Large intestine (tissue), 3 donors: ENCODE data around the gene SLC8A1. TPM values are rescaled to one million over a fixed set of nuclear protein-coding genes. Genes with fewer than 3 reads are reported as not detected.
"Not testable (repeated sequence)": the region's sequence is repeated elsewhere in the genome, so short reads cannot be mapped to it uniquely, and the experiment has no call there.

Experiments
- DNase-seq, 2 donors: peaks; one replicate each; pipeline versions ENCODE4 v3.0.0 to v3.0.0-alpha.2; 2013
- H3K27ac ChIP-seq: one replicate; pipeline ENCODE4 v1.5.1; 2013; ENCODE audit warnings: low read length
- H3K27me3 ChIP-seq: 2 replicates; pipeline ENCODE4 v1.6.1; 2013; ENCODE audit warnings: low read length; ENCODE audit not compliant: control insufficient read depth, insufficient read depth
- H3K36me3 ChIP-seq: 2 replicates; pipeline ENCODE4 v1.6.1; 2013; ENCODE audit warnings: low read length; ENCODE audit not compliant: control insufficient read depth, insufficient read depth
- H3K4me1 ChIP-seq: one replicate; pipeline ENCODE4 v1.6.1; 2013; ENCODE audit warnings: low read length; ENCODE audit not compliant: control insufficient read depth, insufficient read depth
- H3K4me3 ChIP-seq: one replicate; pipeline ENCODE4 v1.5.1; 2013; ENCODE audit warnings: low read length
- H3K9me3 ChIP-seq: one replicate; pipeline ENCODE4 v1.6.1; 2013; ENCODE audit warnings: mild to moderate bottlenecking, low read depth, low read length, moderate library complexity; ENCODE audit not compliant: control insufficient read depth
- WGBS: methylation state at CpG from one replicate; pipeline ENCODE4 v1.1.5; 2013; ENCODE audit warnings: low lambda C conversion rate; ENCODE audit not compliant: insufficient coverage; 5-methylcytosine and 5-hydroxymethylcytosine counted together
- polyA plus RNA-seq: library from polyadenylated mRNA; unstranded; fragments of 120-200 nt; gene quantifications from one replicate; pipeline ENCODE4 v1.2.1, GENCODE V29; 2013

The SLC8A1 gene
- polyA plus RNA-seq, 1 donor: 13.2 TPM

GRCh38 chr2:40096360-40096759 is 355.5 kb downstream of the SLC8A1 start:
- H3K9me3 ChIP-seq: no peaks in the 10 kb centered on the region
- H3K27ac ChIP-seq: no peak overlapping the region
- no peaks in the 10 kb centered on the region for H3K27me3 ChIP-seq
- H3K4me3 ChIP-seq: no peak overlapping the region
- peak in 1 of 2 donors; percentile 21 for DNase-seq
- H3K36me3 ChIP-seq: no peaks in the 10 kb centered on the region
- H3K4me1 ChIP-seq: peaks cover 10% of the 10 kb centered on the region

DNA sequence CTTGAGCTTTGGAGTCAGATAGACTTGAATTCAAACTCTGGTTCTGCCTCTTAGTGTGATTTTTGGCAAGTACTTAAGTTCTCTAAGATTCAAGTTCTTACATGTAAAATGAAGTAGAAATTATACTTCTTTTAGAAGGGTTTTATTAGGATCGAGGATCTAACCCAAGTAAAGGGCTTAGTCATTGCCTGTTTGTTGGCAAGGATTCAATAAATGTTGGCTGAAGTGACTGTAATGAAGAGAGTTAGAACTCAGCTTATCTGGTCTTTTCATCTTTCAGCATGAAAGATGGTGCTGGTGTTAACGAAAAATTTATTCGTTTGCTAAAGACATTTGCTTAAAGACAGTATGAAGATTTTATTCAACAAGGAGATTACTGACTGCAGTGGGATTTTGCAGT is 356.9 kb downstream of the SLC8A1 start:
- Histone ChIP-seq H3K9me3 (no peaks in the 10 kb centered on the region), H3K4me1 (peaks cover 8% of the 10 kb centered on the region), H3K27ac (no peak overlapping the region), H3K4me3 (no peak overlapping the region), H3K36me3 (no peaks in the 10 kb centered on the region), H3K27me3 (no peaks in the 10 kb centered on the region)
- no CpG with 5 or more reads among the region's 3 CpGs for WGBS
- no peak for DNase-seq

- Histone ChIP-seq H3K27me3 (no peaks in the 10 kb centered on the region), H3K4me1 (peaks cover 8% of the 10 kb centered on the region), H3K27ac (no peak overlapping the region), H3K4me3 (no peak overlapping the region), H3K9me3 (no peaks in the 10 kb centered on the region), H3K36me3 (no peaks in the 10 kb centered on the region)
- WGBS: no CpG with 5 or more reads among the region's 1 CpG
- no peak for DNase-seq
Observed at GRCh38 chr2:40094451-40094850, 357.4 kb downstream of the SLC8A1 start.

- H3K4me3 ChIP-seq: no peak overlapping the region
- peaks cover 8% of the 10 kb centered on the region for H3K4me1 ChIP-seq
- no peaks in the 10 kb centered on the region for H3K27me3 ChIP-seq
- H3K9me3 ChIP-seq: no peaks in the 10 kb centered on the region
- WGBS: 36% methylated on average over 4 of the region's 6 CpGs
- H3K36me3 ChIP-seq: no peaks in the 10 kb centered on the region
- DNase-seq: peak in 1 of 2 donors; percentile 58
- no peak overlapping the region for H3K27ac ChIP-seq
Observed at GRCh38 chr2:40093021-40093675, 358.7 kb downstream of the SLC8A1 start.

DNA sequence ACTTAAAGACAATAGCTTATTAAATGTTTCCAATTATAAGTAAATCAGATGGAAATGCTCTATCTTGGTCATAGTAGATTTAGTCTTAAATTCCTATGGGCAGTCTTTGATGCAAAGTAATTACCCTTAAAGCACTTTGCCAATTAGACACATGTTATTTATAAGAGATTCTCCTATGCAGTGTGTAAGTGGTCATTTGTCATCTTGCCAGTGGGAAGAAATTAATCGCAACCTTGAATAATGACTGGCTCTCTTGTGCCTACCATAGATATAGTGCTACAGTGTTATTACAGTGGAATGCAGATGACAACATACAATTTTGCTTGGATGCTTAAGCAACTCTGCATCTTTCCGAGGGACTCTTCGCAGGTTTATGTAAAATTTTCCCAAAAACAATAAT is 361.8 kb downstream of the SLC8A1 start:
- peaks cover 8% of the 10 kb centered on the region for H3K4me1 ChIP-seq
- H3K9me3 ChIP-seq: no peaks in the 10 kb centered on the region
- no peak for DNase-seq
- H3K27ac ChIP-seq: no peak overlapping the region
- no peak overlapping the region for H3K4me3 ChIP-seq
- no peaks in the 10 kb centered on the region for H3K27me3 ChIP-seq
- no peaks in the 10 kb centered on the region for H3K36me3 ChIP-seq
- no CpG with 5 or more reads among the region's 3 CpGs for WGBS

- WGBS: no CpG with 5 or more reads among the region's 7 CpGs
- peaks cover under 1% of the 10 kb centered on the region for H3K4me1 ChIP-seq
- H3K27ac ChIP-seq: no peak overlapping the region
Observed at GRCh38 chr2:40087927-40088326, 364.0 kb downstream of the SLC8A1 start.

DNA sequence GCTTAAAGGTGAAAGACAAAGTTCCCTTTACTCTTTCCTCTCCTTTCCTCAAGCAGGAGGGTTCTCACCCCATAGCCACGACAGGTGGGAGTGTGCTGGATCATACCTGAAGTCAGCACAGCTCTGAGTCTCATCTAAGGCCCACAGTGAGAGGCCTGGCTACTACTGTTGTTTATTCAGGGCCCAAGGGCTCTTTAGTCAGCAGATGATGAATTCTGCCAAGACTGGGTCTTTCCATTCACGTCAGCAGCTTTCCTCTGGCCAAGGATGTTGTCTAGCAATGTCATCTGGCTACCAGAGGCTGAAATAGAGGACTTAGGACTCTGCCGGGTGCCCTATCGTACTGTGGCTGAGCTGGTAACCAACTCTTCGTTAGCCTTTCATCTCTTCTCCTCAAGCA is 364.5 kb downstream of the SLC8A1 start:
- Histone ChIP-seq H3K4me1 (no peaks in the 10 kb centered on the region), H3K27ac (no peak overlapping the region), H3K36me3 (no peaks in the 10 kb centered on the region), H3K9me3 (no peaks in the 10 kb centered on the region), H3K4me3 (no peak overlapping the region), H3K27me3 (no peaks in the 10 kb centered on the region)
- no peak for DNase-seq
- WGBS: no CpG with 5 or more reads among the region's 5 CpGs

More at GRCh38 chr2:40087927-40088326, 364.0 kb downstream of the SLC8A1 start:
- H3K9me3 ChIP-seq: no peaks in the 10 kb centered on the region
- no peaks in the 10 kb centered on the region for H3K27me3 ChIP-seq
- DNase-seq: no peak
- no peak overlapping the region for H3K4me3 ChIP-seq
- H3K36me3 ChIP-seq: no peaks in the 10 kb centered on the region

GRCh38 chr2:40085786-40086185 is 366.1 kb downstream of the SLC8A1 start:
- Histone ChIP-seq H3K4me1 (no peaks in the 10 kb centered on the region), H3K4me3 (no peak overlapping the region), H3K9me3 (no peaks in the 10 kb centered on the region), H3K27me3 (no peaks in the 10 kb centered on the region), H3K27ac (no peak overlapping the region), H3K36me3 (no peaks in the 10 kb centered on the region)
- no peak for DNase-seq
- 100% methylated on average over 2 of the region's 2 CpGs for WGBS

GRCh38 chr2:40073336-40073735 is 378.6 kb downstream of the SLC8A1 start:
- not testable (repeated sequence) for H3K4me3 ChIP-seq, H3K27me3 ChIP-seq, H3K9me3 ChIP-seq, H3K27ac ChIP-seq, H3K36me3 ChIP-seq, H3K4me1 ChIP-seq, DNase-seq

GRCh38 chr2:40072442-40073232 is 379.3 kb downstream of the SLC8A1 start:
- WGBS: no CpG with 5 or more reads among the region's 12 CpGs
- no peak overlapping the region for H3K4me3 ChIP-seq
- no peak for DNase-seq
- no peaks in the 10 kb centered on the region for H3K4me1 ChIP-seq
- no peaks in the 10 kb centered on the region for H3K9me3 ChIP-seq
- no peaks in the 10 kb centered on the region for H3K27me3 ChIP-seq
- no peaks in the 10 kb centered on the region for H3K36me3 ChIP-seq
- no peak overlapping the region for H3K27ac ChIP-seq

- H3K9me3 ChIP-seq: peaks cover 4% of the 10 kb centered on the region
- no peaks in the 10 kb centered on the region for H3K27me3 ChIP-seq
- no peaks in the 10 kb centered on the region for H3K4me1 ChIP-seq
- H3K27ac ChIP-seq: no peak overlapping the region
- no peaks in the 10 kb centered on the region for H3K36me3 ChIP-seq
- no peak for DNase-seq
- no peak overlapping the region for H3K4me3 ChIP-seq
- no CpG with 5 or more reads among the region's 1 CpG for WGBS
Observed at GRCh38 chr2:40062381-40062780, 389.5 kb downstream of the SLC8A1 start.
